SK-N-DZ (cell line): ENCODE data around the gene MYO10.

Source experiments
- DNase-seq: peaks from one replicate; pipeline ENCODE4 v3.0.0-alpha.2; 2015; ENCODE audit warnings: low spot score
- small RNA-seq, 2 experiments: library from RNA; depleted of rRNA; stranded (forward); fragments of <200 nt; gene quantifications; one replicate each; pipeline ENCODE3, GENCODE V24; 2014

MYO10 gene

DNA sequence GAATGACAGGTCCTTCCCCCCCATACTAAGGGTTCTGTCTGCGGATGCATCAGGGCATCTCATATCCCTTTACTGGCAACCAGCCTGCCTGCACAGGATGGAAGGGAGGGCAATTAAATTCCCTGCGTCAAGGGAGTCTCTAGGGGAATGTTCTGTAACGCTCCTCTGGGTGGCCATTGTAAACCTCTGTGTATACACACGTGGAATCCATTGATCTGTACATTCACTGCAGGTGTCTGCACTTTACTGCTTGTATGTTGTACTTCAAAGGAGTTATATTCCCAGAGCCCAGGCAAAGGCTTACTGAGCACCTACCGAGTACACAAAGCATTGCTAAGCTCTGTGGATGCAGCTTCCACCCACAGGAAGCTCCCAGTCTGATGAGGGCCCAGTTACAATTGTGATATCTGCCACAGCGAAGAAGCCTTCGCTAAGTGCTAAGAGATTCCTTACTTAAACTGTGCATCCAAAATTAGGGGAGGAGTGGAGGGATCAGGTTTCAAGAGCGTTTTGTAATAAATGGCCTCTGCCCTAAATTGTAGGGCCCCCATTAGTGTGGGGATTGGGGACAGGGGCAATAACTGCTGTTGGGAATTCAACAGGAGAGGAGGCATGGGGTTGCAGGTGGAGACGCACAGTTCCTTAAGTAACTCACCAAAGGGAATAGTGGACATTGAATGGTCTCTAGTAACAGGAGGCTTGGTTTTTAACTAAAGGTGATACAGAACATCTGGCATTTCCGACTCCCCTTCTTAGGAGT is 317.8 kb downstream of the MYO10 start:
- no peak for DNase-seq

DNA sequence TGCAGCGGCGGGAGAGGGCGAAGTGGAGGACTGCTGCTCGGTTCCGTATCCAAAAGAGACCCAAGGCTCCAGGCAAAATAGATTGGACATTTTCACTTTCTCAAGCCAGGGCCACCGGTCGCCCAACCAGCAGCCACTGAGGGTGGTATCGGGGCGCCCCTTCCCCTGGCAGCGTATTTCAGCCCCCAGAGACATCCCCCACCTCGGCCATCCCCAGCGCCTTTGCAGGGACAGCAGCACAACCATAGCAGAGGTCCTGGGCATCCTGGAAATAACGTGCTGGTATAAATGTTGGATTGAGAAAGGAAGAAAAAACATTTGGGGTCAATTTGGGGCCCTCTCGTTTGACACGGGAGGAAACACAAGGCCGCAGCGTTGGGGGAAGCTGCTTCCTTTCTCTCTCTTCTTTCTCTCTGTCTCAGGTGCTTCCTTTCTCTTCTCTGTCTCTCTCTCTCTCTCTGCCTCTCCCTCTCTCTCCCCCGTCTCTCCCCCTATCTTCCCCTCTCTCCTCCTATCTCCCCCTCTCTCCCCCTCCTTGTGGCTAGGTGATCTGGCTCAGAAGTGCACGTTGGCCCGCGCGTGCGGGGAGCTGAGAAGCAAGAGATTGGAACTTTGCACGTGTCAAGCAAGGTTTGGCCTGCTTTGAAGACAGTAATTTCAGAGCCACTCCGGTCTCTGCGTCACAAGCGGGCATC is 318.7 kb downstream of the MYO10 start:
- no peak for DNase-seq

DNA sequence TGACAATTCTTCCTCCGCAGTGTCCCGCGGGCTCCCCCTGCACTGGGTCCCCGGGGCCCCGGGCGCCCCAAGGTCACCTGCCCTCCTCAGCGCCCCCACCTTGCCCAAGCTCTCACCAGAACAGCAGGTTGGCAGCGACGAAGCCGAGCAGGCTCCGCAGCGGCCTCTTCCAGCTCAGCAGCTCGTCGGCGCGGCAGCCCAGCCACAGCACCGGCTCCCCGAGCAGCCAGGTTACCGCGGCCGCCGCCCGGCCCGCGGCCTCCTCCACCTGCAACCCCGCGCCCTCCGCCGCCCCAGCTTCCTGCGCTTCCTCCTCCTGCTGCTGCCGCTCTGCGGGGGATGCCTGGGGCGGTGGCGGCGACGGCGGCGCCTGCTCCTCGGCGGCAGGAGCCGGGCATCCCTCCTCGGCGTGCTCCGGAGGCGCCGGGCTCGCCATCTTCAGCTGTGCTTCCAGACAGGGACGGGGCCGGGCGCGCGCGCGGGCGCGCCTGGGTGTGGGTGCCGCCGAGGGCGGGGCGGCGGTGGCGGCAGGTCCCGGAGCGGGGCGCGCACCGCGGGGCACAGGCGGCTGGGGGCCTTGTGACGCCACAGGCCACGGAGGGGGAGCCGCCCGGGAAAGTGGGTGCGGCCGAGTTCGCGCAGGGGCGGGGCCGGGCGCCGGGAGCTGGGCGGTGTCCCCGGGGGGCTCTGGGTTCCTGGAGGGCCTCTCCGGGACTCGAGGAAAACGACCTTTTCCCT is 319.4 kb downstream of the MYO10 start, which contains the start of gene RETREG1:
Gene RETREG1 (minus strand): TSS at position 462 of the 738 bp plus-strand sequence. CDS start 26 bp downstream, at position 436.
- DNase-seq: no peak

DNA sequence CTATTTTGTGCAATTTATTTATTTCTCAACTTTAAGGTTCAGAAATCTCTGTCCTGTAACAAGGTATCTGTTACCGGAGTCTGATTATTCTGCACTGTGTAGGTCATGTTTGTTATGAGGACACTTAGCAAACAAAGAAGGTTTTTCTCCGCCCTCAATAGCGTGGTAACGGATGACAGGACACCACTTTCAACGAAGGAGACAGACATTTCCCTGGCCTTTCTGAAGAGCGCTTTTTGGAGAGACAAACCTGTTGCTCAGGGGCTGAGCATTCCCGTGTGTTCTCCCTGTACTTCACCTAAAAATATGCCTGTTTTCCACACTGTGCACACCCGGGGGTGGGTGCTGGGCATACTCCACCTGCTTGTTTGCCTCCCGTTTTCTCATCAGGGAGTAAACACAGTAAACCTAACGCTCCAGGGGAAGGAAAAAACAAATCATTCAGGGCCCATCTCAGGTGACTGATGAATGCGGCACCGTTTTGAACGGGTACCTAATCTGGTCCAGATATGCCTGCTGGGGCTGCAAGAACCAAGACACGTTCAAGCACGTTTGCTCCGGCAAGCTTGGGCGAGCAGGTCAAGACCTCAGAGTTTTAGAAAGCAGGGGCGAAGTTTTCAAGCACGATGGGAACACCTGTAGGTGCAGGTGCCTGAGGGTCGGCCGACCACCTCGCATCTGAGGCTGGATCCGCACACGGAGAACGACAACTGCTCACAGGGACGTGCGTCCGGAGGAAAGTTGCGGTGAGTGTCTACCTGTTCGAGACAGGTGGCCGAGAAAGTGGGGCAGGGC is 320.1 kb downstream of the MYO10 start:
- DNase-seq: no peak

DNA sequence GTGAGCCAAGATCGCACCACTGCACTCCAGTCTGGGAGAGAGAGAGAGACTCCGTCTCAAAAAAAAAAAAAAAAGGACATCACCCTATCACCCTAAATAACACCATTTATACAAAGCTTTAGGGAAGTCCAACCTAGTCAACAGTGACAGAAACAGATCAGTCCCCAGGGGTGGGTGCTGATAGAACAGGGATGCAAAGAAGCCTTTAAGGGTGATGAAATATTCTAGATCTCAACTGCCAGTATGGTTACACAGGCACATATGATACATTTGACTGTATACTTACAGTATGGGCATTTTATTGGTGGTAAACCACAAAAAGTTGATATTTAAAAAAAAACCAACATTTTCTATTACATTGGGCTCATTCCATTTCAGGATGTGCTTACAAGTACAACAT is 324.1 kb downstream of the MYO10 start:
- no peak for DNase-seq

Small RNAs within 50 kb of the gene (small RNA-seq; reads per million reads assigned to genes)
- gene RF00019 (0 reads per million in 2 experiments), gene RNA5SP179 (0 to 0.09 reads per million in 2 experiments), gene RNU6-660P (0 to 0.04 reads per million in 2 experiments)
